ENCODE measurements around the gene SNX3.

The SNX3 gene

GRCh38 chr6:108170332-108171290 lies 90.2 kb downstream of the SNX3 start:
- DNase-seq = no peak

- no peak for DNase-seq
Observed at GRCh38 chr6:108169464-108170331, 91.1 kb downstream of the SNX3 start.

GRCh38 chr6:108168501-108169463 lies 92.1 kb downstream of the SNX3 start:
- no peak for DNase-seq

- no peak for DNase-seq
Observed at GRCh38 chr6:108168090-108168463, 92.8 kb downstream of the SNX3 start.

- no peak for DNase-seq
Observed at GRCh38 chr6:108167449-108168089, 93.3 kb downstream of the SNX3 start.

GRCh38 chr6:108166664-108167448 lies 94.0 kb downstream of the SNX3 start:
- DNase-seq = no peak

GRCh38 chr6:108165714-108166663 lies 94.9 kb downstream of the SNX3 start, which contains the start of gene NR2E1:
NR2E1 (plus strand) TSS chr6:108166022; CDS start chr6:108166766, 744 bp downstream.
- DNase-seq = no peak

- no peak for DNase-seq
Observed at GRCh38 chr6:108164815-108165706, 95.8 kb downstream of the SNX3 start.

- no peak for DNase-seq
Observed at GRCh38 chr6:108164543-108164814, 96.4 kb downstream of the SNX3 start.

GRCh38 chr6:108163644-108164542 lies 96.9 kb downstream of the SNX3 start:
- DNase-seq = no peak

GRCh38 chr6:108163267-108163643 lies 97.6 kb downstream of the SNX3 start:
- DNase-seq = no peak

GRCh38 chr6:108161724-108162282 lies 99.0 kb downstream of the SNX3 start:
- no peak for DNase-seq

Measured in CD4-positive, alpha-beta T cell treated with Interleukin-17A for 4 hours (primary cell).